ENCODE measurements around the gene RNH1.

The RNH1 gene

DNA sequence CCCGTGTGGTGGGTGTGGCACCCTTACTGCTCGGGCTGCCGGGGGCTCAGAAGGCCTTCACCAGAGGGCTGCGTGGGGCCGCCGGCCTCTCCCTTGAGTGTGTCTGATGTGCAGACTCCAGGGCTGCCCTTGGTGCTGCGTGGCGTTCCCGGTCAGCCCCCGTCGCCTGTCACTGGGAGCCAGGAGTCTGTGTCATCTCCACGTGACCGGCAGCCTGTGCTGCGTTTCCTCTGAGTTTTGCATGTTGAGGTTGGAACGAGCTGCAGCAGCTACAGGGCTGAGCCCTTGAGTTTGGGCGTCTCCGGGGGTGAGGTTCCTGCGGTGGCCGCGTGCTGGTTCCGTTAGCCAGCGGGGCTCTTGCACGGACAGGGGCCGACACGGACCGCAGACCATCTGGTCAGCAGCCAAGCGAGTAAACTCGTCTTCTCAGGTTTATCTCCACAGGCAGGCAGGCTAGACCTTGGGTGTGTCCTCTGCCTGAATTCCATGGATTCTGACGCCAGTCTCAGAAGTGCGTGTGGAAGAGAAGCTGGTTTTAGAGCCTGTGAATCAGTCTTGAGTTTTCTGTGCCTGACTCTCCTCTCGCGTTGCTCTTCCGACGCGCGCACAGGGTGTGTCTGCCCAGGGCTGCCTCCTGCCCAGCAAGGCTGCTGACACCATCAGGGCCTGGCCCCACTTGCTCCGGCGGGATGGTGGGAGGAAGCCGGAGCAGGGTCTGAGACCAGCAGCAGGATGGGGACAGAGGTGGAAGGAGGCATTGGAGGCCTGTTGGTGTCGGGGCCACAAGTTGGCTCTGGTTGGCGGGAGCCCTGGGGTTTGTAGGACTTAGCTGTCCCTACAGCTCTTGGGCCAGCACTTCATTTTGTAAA is 46.5 kb downstream of the RNH1 start:
- H3K4me2 ChIP-seq (ENCODE audit: insufficient read depth, low read length) = no peak overlapping the region
- H3K79me2 ChIP-seq (ENCODE audit: insufficient read depth, low read length) = peaks cover 40% of the 10 kb centered on the region; the same call in 1 of the 2 replicates
- H3K9me3 ChIP-seq (ENCODE audit: insufficient read depth, low read length, severe bottlenecking) = no peaks in the 10 kb centered on the region
- H3K27ac ChIP-seq (ENCODE audit: low read length) = no peak overlapping the region
- no peak for TF ChIP-seq EZH2 (IDR thresholded peaks at IDR 0.05; ENCODE audit: borderline replicate concordance, low read depth, low read length, severe bottlenecking)
- no peak for TF ChIP-seq CTCF (IDR thresholded peaks at IDR 0.05; ENCODE audit: borderline replicate concordance, extremely low read depth, low read length, poor library complexity, severe bottlenecking)
- peaks cover 70% of the 10 kb centered on the region for H3K36me3 ChIP-seq (ENCODE audit: insufficient read depth, low read length)
- no peak overlapping the region for H2AFZ ChIP-seq (ENCODE audit: low read depth, low read length)
- H4K20me1 ChIP-seq (ENCODE audit: insufficient read depth, low read length) = peaks cover 37% of the 10 kb centered on the region
- H3K27me3 ChIP-seq (ENCODE audit: insufficient read depth, low read length, poor library complexity) = no peaks in the 10 kb centered on the region
- H3K4me1 ChIP-seq (ENCODE audit: insufficient read depth, low read length) = no peaks in the 10 kb centered on the region
- DNase-seq = no peak
- H3K9ac ChIP-seq (ENCODE audit: low read depth, low read length) = no peak overlapping the region
- H3K4me3 ChIP-seq (ENCODE audit: low read depth in 1 of 2, low read length in 2 of 2) = no peak overlapping the region
- no peak for ATAC-seq (ENCODE audit: insufficient read depth, low read depth)

DNA sequence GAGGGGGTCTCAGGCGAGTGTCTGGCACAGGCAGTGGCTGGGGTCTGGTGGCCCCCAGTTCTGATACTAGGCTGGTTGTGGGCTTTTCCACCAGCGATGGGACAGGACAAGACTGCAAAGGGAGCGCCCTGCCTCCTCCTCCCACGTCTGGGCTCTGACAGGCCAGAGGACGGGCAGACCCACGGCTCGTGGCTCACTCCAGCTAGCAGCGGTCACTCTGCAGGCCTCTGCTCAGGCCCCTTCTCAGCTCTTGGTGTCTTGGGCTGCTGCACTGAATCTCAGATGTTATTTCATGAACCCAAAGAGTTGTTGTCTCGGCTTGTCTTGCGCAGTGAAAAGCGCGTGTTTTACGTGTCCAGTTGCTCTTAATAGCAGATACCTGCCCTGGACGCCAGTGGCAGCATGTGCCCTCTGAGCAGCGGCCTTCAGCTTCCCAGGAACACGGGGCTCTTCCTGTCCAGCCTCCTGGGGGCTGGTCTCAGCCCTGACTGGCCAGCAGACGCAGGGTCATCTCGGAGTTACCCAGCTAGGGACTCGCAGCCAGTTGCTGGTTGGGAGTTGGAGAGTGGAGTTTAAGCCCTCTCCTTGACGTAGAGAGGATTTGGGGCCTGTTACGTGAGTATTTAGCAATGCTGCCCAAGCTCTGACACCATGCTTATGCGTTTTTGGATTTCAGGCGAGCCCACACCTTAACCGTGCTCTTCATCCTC is 47.4 kb downstream of the RNH1 start:
- H2AFZ ChIP-seq (ENCODE audit: low read depth, low read length) = no peak overlapping the region
- no peaks in the 10 kb centered on the region for H3K27me3 ChIP-seq (ENCODE audit: insufficient read depth, low read length, poor library complexity)
- H3K27ac ChIP-seq (ENCODE audit: low read length) = no peak overlapping the region
- H3K4me2 ChIP-seq (ENCODE audit: insufficient read depth, low read length) = no peak overlapping the region
- ATAC-seq (ENCODE audit: insufficient read depth, low read depth) (no peak), DNase-seq (no peak)
- H3K4me3 ChIP-seq (ENCODE audit: low read depth in 1 of 2, low read length in 2 of 2) = no peak overlapping the region
- H3K9ac ChIP-seq (ENCODE audit: low read depth, low read length) = no peak overlapping the region
- no peaks in the 10 kb centered on the region for H3K9me3 ChIP-seq (ENCODE audit: insufficient read depth, low read length, severe bottlenecking)
- peaks cover 46% of the 10 kb centered on the region for H4K20me1 ChIP-seq (ENCODE audit: insufficient read depth, low read length)
- no peak for TF ChIP-seq CTCF (IDR thresholded peaks at IDR 0.05; ENCODE audit: borderline replicate concordance, extremely low read depth, low read length, poor library complexity, severe bottlenecking)
- no peak for TF ChIP-seq EZH2 (IDR thresholded peaks at IDR 0.05; ENCODE audit: borderline replicate concordance, low read depth, low read length, severe bottlenecking)
- H3K36me3 ChIP-seq (ENCODE audit: insufficient read depth, low read length) = peaks cover 71% of the 10 kb centered on the region
- no peaks in the 10 kb centered on the region for H3K4me1 ChIP-seq (ENCODE audit: insufficient read depth, low read length)
- peaks cover 48% of the 10 kb centered on the region; the same call in 1 of the 2 replicates for H3K79me2 ChIP-seq (ENCODE audit: insufficient read depth, low read length)

- DNase-seq (no peak), ATAC-seq (ENCODE audit: insufficient read depth, low read depth) (no peak)
- Histone ChIP-seq H3K4me3 (ENCODE audit: low read depth in 1 of 2, low read length in 2 of 2) (no peak overlapping the region), H3K36me3 (ENCODE audit: insufficient read depth, low read length) (peaks cover 86% of the 10 kb centered on the region), H3K27me3 (ENCODE audit: insufficient read depth, low read length, poor library complexity) (no peaks in the 10 kb centered on the region), H3K4me2 (ENCODE audit: insufficient read depth, low read length) (no peak overlapping the region), H4K20me1 (ENCODE audit: insufficient read depth, low read length) (peaks cover 66% of the 10 kb centered on the region), H3K9me3 (ENCODE audit: insufficient read depth, low read length, severe bottlenecking) (no peaks in the 10 kb centered on the region), H3K4me1 (ENCODE audit: insufficient read depth, low read length) (peaks cover 14% of the 10 kb centered on the region), H2AFZ (ENCODE audit: low read depth, low read length) (no peak overlapping the region), H3K27ac (ENCODE audit: low read length) (no peak overlapping the region), H3K79me2 (ENCODE audit: insufficient read depth, low read length) (peaks cover 70% of the 10 kb centered on the region), H3K9ac (ENCODE audit: low read depth, low read length) (no peak overlapping the region)
- TF ChIP-seq CTCF (IDR thresholded peaks at IDR 0.05; ENCODE audit: borderline replicate concordance, extremely low read depth, low read length, poor library complexity, severe bottlenecking) = no peak
- TF ChIP-seq EZH2 (IDR thresholded peaks at IDR 0.05; ENCODE audit: borderline replicate concordance, low read depth, low read length, severe bottlenecking) = no peak
Observed at GRCh38 chr11:457111-457760, 49.8 kb downstream of the RNH1 start.

All from DND-41 (cell line).